AG04450 (cell line): Measurements from ENCODE around the gene RTP5. TPM values are rescaled to one million over a fixed set of nuclear protein-coding genes. Genes with fewer than 3 reads are reported as not detected.

Source experiments
- CTCF ChIA-PET: fragments of 300-600, 350-600 bp; formaldehyde crosslinking; extraction: SDS; loops from one replicate; lab custom pipeline; 2022; ENCODE audit warnings: antibody characterized with exemption, inconsistent platforms; lab: Charles Lee
- POLR2A ChIA-PET: fragments of 350-600 bp; formaldehyde crosslinking; extraction: SDS; loops from one replicate; lab custom pipeline; 2021; ENCODE audit warnings: antibody characterized with exemption, inconsistent platforms; lab: Yijun Ruan, JAX
- DNase-seq: peaks from one replicate; pipeline ENCODE4 v3.0.0-alpha.2; 2011; ENCODE audit warnings: low read depth, low spot score
- H3K27ac ChIP-seq: one replicate; pipeline ENCODE4 v1.5.1; 2012; ENCODE audit warnings: low read depth, low read length, control low read depth
- H3K27me3 ChIP-seq: one replicate; pipeline ENCODE4 v1.6.0; 2012; ENCODE audit warnings: low read length; ENCODE audit not compliant: control insufficient read depth, insufficient read depth
- H3K4me3 ChIP-seq: 2 replicates; pipeline ENCODE4 v1.5.1; 2011; ENCODE audit warnings: mild to moderate bottlenecking, low read depth, low read length, control low read depth
- H3K9me3 ChIP-seq: 2 replicates; pipeline ENCODE4 v1.5.1; 2012; ENCODE audit warnings: low read length; ENCODE audit not compliant: control insufficient read depth, insufficient read depth
- polyA plus RNA-seq: library from polyadenylated mRNA; depleted of rRNA; stranded (reverse); fragments of >200 nt; gene quantifications from 2 replicates; pipeline ENCODE4 v1.2.3, GENCODE V29; 2011
- TF ChIP-seq, protein P1 (sequence below): IDR thresholded peaks from 2 replicates; pipeline ENCODE4 v1.5.1; 2011; ENCODE audit warnings: low read depth, low read length, control low read depth, inconsistent platforms

RTP5 gene
- polyA plus RNA-seq, 1 experiment: not detected

DNA sequence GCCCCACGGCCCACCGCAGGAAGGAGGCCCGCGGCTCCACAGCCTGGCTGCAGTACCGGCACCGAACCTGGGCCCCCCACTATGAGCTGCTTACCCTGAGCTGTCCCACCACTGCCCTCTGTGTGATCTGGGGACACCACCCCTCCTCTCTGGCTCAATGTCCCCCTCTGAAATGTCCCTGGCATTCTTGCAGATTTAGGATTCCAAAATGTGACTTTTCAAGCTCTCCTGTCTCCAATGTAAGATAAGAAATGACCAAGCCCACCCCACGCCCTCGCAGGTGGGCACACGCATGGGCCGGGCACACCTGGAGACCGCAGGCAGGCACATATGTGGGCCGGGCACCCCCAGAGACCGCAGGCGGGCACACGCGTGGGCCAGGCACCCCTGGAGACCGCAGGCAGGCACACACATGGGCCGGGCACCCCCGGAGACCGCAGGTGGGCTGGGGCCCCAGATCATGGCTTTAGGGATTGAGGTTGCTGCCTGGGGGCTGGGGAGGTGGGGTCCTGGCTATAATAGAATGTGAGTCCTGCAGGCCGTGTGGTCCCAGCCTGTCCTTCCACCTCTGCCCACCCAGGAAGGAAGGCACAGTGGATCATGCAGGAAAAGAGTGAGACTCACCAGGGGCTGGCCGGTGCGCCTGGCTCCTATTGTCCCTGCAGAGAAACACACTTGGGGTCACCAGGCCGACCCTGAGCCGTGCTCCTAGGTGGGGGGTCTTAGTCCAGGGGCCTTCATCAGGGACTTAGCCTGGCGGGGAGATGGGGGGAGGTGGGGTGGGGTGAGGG is 18.0 kb upstream of the RTP5 start:
- POLR2A ChIA-PET: no interaction called here
- TF ChIP-seq, protein P1, sequence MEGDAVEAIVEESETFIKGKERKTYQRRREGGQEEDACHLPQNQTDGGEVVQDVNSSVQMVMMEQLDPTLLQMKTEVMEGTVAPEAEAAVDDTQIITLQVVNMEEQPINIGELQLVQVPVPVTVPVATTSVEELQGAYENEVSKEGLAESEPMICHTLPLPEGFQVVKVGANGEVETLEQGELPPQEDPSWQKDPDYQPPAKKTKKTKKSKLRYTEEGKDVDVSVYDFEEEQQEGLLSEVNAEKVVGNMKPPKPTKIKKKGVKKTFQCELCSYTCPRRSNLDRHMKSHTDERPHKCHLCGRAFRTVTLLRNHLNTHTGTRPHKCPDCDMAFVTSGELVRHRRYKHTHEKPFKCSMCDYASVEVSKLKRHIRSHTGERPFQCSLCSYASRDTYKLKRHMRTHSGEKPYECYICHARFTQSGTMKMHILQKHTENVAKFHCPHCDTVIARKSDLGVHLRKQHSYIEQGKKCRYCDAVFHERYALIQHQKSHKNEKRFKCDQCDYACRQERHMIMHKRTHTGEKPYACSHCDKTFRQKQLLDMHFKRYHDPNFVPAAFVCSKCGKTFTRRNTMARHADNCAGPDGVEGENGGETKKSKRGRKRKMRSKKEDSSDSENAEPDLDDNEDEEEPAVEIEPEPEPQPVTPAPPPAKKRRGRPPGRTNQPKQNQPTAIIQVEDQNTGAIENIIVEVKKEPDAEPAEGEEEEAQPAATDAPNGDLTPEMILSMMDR: no peak

GRCh38 chr2:241852116-241852980 is 17.2 kb upstream of the RTP5 start:
- Histone ChIP-seq H3K27ac (no peak overlapping the region), H3K27me3 (peaks cover 3% of the 10 kb centered on the region), H3K9me3 (no peaks in the 10 kb centered on the region; the same call in 1 of the 2 replicates), H3K4me3 (no peak overlapping the region)
- no peak for DNase-seq
- CTCF ChIA-PET: no interaction called here
- POLR2A ChIA-PET: interaction anchor here (0.6 kb wide), 2 partner anchors 13 to 170 kb away, joined by 3 to 8 read pairs; no protein-coding TSS in a partner anchor
- TF ChIP-seq, protein P1: no peak

More for the DNA sequence above, 18.0 kb upstream of the RTP5 start:
- no peaks in the 10 kb centered on the region; the same call in 1 of the 2 replicates for H3K9me3 ChIP-seq
- H3K27me3 ChIP-seq: peaks cover 4% of the 10 kb centered on the region
- no peak overlapping the region for H3K27ac ChIP-seq
- CTCF ChIA-PET: no interaction called here
- H3K4me3 ChIP-seq: no peak overlapping the region
- DNase-seq: no peak

DNA sequence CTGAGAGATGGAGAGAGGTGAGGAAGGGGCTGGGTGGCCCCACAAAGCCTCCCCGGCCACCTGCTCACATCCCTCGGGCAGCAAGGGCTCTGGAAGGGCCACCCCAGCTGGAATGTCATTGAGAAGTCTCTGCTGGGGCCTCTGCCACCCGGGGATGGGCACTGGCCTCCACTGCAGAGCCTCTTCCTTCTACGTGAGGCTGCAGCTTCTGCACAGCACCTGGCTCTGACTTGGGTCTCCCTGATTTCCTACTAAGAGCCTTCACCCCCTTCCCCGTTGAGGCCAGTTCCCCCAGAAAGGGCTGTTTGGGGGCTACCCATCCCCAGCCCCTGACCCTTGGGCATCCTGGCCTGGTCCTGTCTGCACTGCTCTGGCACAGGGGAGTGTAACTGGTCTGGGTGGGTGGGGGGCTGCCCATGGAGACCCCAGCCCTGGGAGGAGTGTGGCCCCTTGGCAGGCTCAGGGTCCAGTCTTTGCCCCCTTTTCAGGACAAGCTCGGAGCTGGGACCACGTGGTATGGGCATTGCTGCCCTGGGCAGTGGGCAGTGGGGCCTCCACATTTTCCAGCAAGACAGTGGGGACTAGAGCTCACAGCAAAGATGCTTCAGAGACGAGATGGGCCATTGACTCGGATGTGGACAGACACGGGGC is 16.4 kb upstream of the RTP5 start:
- CTCF ChIA-PET: no interaction called here
- TF ChIP-seq, protein P1: no peak
- POLR2A ChIA-PET: interaction anchor here (0.6 kb wide), 1 partner anchor 169 kb away, joined by 3 read pairs; no protein-coding TSS in a partner anchor
- DNase-seq: no peak
- H3K9me3 ChIP-seq: peaks cover 3% of the 10 kb centered on the region; the same call in 1 of the 2 replicates
- H3K4me3 ChIP-seq: no peak overlapping the region
- H3K27me3 ChIP-seq: peaks cover 3% of the 10 kb centered on the region
- H3K27ac ChIP-seq: no peak overlapping the region

DNA sequence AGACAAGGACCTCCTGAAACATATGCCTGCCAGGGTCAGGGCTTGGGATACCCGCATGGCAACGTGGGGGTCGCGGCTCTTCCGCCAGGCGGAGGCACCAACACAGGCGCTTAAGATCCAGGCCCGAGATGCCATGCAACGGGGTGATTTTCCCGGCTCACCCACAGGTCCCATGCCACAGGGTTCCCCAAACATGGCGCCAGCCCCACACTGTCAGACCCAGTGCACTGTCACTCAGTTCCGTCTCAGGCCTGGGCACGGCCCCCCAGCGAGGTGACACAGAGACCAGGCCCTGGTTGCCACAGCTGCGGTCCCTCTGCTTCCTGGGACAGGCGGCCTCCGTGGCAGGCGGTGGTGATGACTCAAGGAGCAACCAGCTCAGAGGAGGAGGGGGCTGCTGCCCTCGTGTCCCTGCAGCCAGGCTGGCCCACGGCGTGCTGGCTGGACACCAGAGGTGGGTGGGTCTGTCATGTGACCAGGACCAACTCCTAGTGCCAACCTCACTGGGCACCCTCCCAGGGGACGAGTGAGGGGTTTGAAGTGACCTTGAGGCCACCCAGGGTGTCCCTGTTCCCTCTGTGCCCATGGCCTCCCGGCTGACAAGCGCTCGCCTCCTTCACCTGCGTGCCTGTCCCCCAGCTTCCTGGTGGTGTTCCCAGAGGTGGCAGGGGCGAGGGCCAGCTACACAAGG is 15.7 kb upstream of the RTP5 start:
- TF ChIP-seq, protein P1: no peak
- H3K27me3 ChIP-seq: peaks cover 3% of the 10 kb centered on the region
- ChIA-PET POLR2A (no interaction called here), CTCF (no interaction called here)
- H3K9me3 ChIP-seq: peaks cover 3% of the 10 kb centered on the region; the same call in 1 of the 2 replicates
- H3K4me3 ChIP-seq: no peak overlapping the region
- no peak for DNase-seq
- no peak overlapping the region for H3K27ac ChIP-seq
